ENCODE results near the gene MRPS5.

DNA sequence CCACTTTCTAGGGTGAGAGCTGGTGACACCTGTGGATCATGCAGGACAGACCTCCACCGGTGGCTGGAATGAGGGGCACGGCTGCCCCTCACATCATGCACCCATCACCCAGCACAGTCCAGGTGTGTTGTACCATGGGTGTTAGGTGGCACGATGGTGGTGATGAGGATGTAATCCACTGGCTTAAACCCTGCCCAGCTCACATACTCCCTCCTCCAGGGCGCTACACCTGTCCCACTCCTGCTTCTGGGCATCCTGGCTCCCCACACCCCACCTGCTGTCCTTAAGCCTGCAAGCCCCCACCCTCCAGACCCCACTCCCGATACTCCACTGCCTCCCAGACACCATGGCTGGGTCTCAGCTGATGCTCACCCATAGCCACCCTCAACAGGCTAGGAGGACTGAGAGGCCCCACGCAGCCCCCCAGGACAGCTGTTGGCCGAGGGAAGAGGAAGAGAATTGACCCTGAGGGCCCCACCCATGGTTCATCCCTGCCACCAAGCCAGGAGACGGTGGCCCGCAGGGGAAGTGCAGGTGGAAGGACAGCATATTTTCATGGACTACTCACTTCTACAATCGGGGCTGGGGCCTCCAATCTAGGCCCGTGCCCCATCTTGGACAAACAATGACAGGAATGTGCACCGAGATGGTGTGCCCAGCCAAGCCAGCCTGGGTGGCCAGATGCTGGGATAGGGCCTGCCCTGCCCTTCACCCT is 61.8 kb downstream of the MRPS5 start:
- TF ChIP-seq, protein P1, sequence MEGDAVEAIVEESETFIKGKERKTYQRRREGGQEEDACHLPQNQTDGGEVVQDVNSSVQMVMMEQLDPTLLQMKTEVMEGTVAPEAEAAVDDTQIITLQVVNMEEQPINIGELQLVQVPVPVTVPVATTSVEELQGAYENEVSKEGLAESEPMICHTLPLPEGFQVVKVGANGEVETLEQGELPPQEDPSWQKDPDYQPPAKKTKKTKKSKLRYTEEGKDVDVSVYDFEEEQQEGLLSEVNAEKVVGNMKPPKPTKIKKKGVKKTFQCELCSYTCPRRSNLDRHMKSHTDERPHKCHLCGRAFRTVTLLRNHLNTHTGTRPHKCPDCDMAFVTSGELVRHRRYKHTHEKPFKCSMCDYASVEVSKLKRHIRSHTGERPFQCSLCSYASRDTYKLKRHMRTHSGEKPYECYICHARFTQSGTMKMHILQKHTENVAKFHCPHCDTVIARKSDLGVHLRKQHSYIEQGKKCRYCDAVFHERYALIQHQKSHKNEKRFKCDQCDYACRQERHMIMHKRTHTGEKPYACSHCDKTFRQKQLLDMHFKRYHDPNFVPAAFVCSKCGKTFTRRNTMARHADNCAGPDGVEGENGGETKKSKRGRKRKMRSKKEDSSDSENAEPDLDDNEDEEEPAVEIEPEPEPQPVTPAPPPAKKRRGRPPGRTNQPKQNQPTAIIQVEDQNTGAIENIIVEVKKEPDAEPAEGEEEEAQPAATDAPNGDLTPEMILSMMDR (IDR thresholded peaks at IDR 0.05), result no peak
- TF ChIP-seq POLR2A (IDR thresholded peaks at IDR 0.05) (no peak), POLR2AphosphoS5 (IDR thresholded peaks at IDR 0.05; ENCODE audit: insufficient read depth in 1 of 2, low read depth in 1 of 2) (no peak)

Data from vagina (tissue), 2 donors.